HG03108 (cell line): Measurements from ENCODE around the gene CARD11.
"Not testable (repeated sequence)": the region's sequence is repeated elsewhere in the genome, so short reads cannot be mapped to it uniquely, and the experiment has no call there.

Source experiments
- ATAC-seq: cut with Tn5 transposase; IDR thresholded peaks from one replicate; pipeline ENCODE4 v1.9.1; 2021; ENCODE audit warnings: moderate library complexity; ENCODE audit not compliant: unreplicated experiment

Gene CARD11

DNA sequence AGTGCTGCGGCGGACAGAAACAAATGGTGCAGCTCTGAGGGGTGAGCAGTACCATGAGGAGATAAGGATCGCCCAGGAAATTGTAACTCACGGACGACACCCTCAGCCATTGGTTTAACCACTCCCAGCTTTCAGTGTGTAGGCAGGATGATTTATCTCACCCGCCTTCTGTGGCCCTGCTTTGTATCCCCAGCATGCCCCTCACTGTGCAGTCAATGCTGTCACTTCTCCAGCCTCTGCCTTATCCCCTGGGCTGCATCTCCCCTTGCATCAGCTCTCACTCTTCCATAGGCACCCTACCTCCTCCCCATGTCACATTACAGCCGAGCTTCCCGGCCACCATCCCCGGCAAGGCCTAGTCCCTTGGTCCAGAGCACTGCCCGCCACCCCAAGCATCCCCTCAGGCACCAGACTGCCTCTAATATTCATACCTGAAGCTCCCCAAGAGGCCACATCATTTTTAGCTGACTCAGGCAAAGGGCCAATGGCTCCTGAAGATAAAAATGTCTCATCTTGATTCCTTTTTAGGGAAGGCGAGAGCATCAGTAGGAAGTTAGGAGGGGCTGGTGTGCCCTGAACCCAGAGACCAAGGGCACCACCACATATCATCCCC lies 77.1 kb downstream of the CARD11 start:
- ATAC-seq = no peak

DNA sequence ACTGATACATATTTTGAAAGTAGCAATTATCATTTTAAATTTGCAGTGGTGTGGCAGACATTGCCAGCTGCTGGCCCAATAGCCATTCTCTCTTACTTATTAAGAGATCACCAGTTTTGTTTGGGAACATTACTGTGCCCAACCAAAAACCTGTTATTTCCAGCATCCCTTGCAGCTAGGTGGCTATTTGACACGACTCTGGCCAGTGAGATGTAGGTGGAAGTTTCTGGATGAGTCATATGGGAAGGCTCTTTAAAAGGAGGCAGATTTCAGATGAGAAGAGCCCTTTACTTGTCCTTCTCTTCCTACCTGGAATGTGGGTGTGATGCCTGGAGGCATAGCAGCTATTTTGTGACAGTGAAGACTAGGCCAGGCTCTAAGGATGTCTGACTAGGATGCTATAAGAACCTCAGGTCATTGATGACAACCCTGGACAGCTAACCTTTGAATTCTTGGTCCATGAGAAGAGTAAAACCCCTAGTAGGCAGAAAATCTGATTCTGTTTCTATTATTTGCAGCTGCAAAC lies 77.9 kb downstream of the CARD11 start:
- ATAC-seq = no peak

- ATAC-seq = no peak
Measured at GRCh38 chr7:2965301-2965700, 78.4 kb downstream of the CARD11 start.

DNA sequence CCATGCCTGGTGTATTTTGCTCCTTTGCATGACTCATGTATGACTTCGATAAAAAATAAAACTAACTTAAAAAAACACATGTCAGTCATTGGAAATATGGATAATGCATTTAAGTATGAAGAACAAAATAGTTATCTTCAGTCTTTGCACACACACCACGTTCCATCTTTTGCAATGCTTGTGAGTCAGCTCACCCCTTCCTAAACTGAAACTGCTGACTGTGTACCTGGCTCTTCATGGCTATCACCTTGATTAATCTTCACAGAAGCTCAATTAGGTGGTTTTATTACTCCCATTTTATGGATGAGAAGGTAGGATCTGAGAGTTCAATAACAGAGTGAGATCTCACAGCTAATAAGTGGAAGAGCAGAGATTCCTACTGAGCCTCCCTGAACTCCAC lies 79.5 kb downstream of the CARD11 start:
- ATAC-seq = no peak

GRCh38 chr7:2962865-2963264 lies 80.8 kb downstream of the CARD11 start:
- no peak for ATAC-seq

GRCh38 chr7:2959828-2960599 lies 83.7 kb downstream of the CARD11 start:
- no peak for ATAC-seq

- ATAC-seq = no peak
Measured at GRCh38 chr7:2959103-2959680, 84.5 kb downstream of the CARD11 start.

DNA sequence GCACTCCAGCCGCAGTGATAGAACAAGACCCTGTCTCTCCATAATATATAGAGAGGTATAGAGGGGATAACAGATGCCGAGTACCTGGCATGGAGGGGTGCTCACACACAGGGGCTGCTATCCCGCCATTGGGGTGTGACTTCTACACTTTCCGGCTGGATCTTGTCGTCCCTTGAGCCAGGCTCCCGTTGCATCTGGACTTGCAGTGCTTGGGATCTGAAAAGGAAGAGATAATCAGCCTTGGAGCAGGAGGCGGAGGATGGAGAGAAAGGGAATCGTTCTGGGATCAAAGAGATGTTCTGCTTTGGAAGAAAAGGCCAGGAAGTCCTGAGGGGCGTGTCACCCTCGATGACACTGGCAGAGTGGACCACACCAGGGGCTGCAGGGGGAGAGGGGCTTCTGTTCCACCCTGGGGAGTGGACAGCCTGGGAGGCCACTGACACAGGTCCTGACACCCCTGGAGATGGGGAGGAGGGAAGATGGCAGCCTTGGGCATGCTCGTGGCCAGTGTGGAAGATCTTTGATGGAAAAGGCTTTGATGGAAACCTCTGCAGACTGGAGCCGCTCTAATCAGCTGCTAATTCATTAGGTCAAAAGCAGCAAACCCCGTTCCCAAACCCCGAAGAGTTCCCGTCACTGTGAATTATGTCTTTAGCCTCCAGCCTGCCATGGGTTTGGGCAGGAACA lies 85.1 kb downstream of the CARD11 start:
- no peak for ATAC-seq

GRCh38 chr7:2957369-2957727 lies 86.3 kb downstream of the CARD11 start:
- not testable (repeated sequence) for ATAC-seq

GRCh38 chr7:2956526-2957368 lies 86.9 kb downstream of the CARD11 start:
- no peak for ATAC-seq

GRCh38 chr7:2956076-2956475 lies 87.6 kb downstream of the CARD11 start:
- no peak for ATAC-seq

GRCh38 chr7:2955269-2955668 lies 88.4 kb downstream of the CARD11 start:
- no peak for ATAC-seq

- ATAC-seq = no peak
Measured at GRCh38 chr7:2954433-2954853, 89.2 kb downstream of the CARD11 start.

- ATAC-seq = no peak
Measured at GRCh38 chr7:2953588-2954407, 89.9 kb downstream of the CARD11 start.

DNA sequence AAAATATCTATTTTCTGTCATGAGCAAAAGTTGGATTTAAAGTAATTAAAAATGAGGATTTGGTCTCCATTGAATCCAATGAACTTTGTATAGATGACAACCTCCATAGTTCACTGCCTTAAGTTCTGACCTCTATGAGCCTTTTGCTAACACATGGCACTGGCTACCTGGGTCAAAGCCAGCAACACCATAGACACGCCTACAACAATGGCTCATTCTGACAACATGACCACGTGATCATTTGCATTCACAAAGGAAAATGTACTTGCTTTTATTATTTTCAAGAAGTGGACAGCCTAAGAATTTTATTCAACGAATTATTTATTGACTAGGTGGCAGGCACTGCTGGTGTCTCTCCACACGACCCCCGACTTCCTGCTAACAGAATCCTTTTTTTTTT lies 90.6 kb downstream of the CARD11 start:
- no peak for ATAC-seq

- no peak for ATAC-seq
Measured at GRCh38 chr7:2952316-2952715, 91.4 kb downstream of the CARD11 start.

GRCh38 chr7:2950578-2950977 lies 93.1 kb downstream of the CARD11 start:
- ATAC-seq = no peak

GRCh38 chr7:2948749-2949148 lies 94.9 kb downstream of the CARD11 start:
- ATAC-seq = no peak

- ATAC-seq = no peak
Measured at GRCh38 chr7:2947058-2947780, 96.4 kb downstream of the CARD11 start.
